Breast epithelium (tissue), 4 donors: Measurements from ENCODE around the gene TUBA1A. TPM values are rescaled to one million over a fixed set of nuclear protein-coding genes. Genes with fewer than 3 reads are reported as not detected.
"Not testable (repeated sequence)": the region's sequence is repeated elsewhere in the genome, so short reads cannot be mapped to it uniquely, and the experiment has no call there.

Experiments
- DNase-seq, 2 donors: peaks; one replicate each; pipeline ENCODE4 v3.0.0-alpha.2; 2019; ENCODE audit warnings: low spot score in 2 of 2
- H3K27ac ChIP-seq, 2 donors: fragments of 200-600 bp; sonication (generic) in 1 of 2; one replicate each; pipeline ENCODE4 v1.5.1; 2016 to 2019; ENCODE audit warnings: mild to moderate bottlenecking in 1 of 2
- H3K27me3 ChIP-seq, 2 donors: fragments of 200-600 bp; sonication (generic) in 1 of 2; one replicate each; pipeline versions ENCODE4 v1.5.1 to v1.6.0; 2017 to 2019; ENCODE audit warnings: control low read depth in 1 of 2, mild to moderate bottlenecking in 1 of 2
- H3K36me3 ChIP-seq: fragments of 200-600 bp; one replicate; pipeline ENCODE4 v1.5.1; 2019
- H3K4me1 ChIP-seq, 2 donors: fragments of 200-600 bp; sonication (generic); one replicate each; pipeline ENCODE4 v1.5.1; 2016 to 2019; ENCODE audit warnings: control low read depth in 1 of 2
- H3K4me3 ChIP-seq, 3 donors: fragments of 200-600 bp; sonication (generic); 1 replicate in 2 of 3; 2 replicates in 1 of 3; pipeline ENCODE4 v1.5.1; 2016 to 2019; ENCODE audit warnings: mild to moderate bottlenecking in 3 of 3, moderate library complexity in 2 of 3
- H3K9me3 ChIP-seq, 2 donors: fragments of 200-600 bp; sonication (generic) in 1 of 2; one replicate each; pipeline ENCODE4 v1.5.1; 2016 to 2019; ENCODE audit warnings: control low read depth in 1 of 2
- POLR2A ChIP-seq: fragments of 450-650 bp; IDR thresholded peaks from one replicate; pipeline ENCODE4 v1.6.1; 2016; ENCODE audit warnings: antibody characterized with exemption, mild to moderate bottlenecking, moderate library complexity
- POLR2AphosphoS5 ChIP-seq, 3 donors: sonication (generic); formaldehyde crosslinking; IDR thresholded peaks; one replicate each; pipeline ENCODE4 v1.6.1; 2017; ENCODE audit warnings: antibody characterized with exemption in 3 of 3
- intact Hi-C: fragments of 100-400 bp; cut with DNase I; formaldehyde crosslinking; loops from one replicate; pipeline ENCODE4 v1.15.1; 2023; ENCODE audit warnings: low total_unique reads
- total RNA-seq, 3 donors: library from RNA; depleted of rRNA; stranded (reverse); fragments of >200 nt; gene quantifications; one replicate each; pipeline ENCODE4 v1.1.0, GENCODE V29; 2016
- TF ChIP-seq, protein P1 (sequence below), 3 donors: fragments of 450-650 bp; IDR thresholded peaks; one replicate each; pipeline ENCODE4 v1.5.1; 2016 to 2017; ENCODE audit warnings: antibody characterized with exemption in 3 of 3, mild to moderate bottlenecking in 3 of 3, moderate library complexity in 3 of 3

Gene TUBA1A
- total RNA-seq, 3 donors from 2014 or later = 133 to 215 (median 150) TPM

GRCh38 chr12:49212572-49212971 lies 23.7 kb upstream of the TUBA1A start:
- no peak overlapping the region for H3K27ac ChIP-seq
- intact Hi-C loops = no loop called here
- no peaks in the 10 kb centered on the region for H3K27me3 ChIP-seq
- H3K36me3 ChIP-seq = no peaks in the 10 kb centered on the region
- TF ChIP-seq, protein P1, sequence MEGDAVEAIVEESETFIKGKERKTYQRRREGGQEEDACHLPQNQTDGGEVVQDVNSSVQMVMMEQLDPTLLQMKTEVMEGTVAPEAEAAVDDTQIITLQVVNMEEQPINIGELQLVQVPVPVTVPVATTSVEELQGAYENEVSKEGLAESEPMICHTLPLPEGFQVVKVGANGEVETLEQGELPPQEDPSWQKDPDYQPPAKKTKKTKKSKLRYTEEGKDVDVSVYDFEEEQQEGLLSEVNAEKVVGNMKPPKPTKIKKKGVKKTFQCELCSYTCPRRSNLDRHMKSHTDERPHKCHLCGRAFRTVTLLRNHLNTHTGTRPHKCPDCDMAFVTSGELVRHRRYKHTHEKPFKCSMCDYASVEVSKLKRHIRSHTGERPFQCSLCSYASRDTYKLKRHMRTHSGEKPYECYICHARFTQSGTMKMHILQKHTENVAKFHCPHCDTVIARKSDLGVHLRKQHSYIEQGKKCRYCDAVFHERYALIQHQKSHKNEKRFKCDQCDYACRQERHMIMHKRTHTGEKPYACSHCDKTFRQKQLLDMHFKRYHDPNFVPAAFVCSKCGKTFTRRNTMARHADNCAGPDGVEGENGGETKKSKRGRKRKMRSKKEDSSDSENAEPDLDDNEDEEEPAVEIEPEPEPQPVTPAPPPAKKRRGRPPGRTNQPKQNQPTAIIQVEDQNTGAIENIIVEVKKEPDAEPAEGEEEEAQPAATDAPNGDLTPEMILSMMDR (IDR thresholded peaks at IDR 0.05) = no peak
- H3K9me3 ChIP-seq = no peaks in the 10 kb centered on the region
- DNase-seq = no peak
- H3K4me1 ChIP-seq = peaks cover 0 to 5% of the 10 kb centered on the region in 2 donors
- no peak overlapping the region for H3K4me3 ChIP-seq

- intact Hi-C loops, H3K9me3 ChIP-seq, DNase-seq, H3K36me3 ChIP-seq, H3K27ac ChIP-seq, H3K4me3 ChIP-seq, H3K4me1 ChIP-seq, H3K27me3 ChIP-seq: not testable (repeated sequence)
Measured at GRCh38 chr12:49210703-49211102, 21.8 kb upstream of the TUBA1A start.

GRCh38 chr12:49208676-49209075 lies 19.8 kb upstream of the TUBA1A start:
- no peak overlapping the region for H3K27ac ChIP-seq
- H3K4me1 ChIP-seq = no peaks in the 10 kb centered on the region
- no peaks in the 10 kb centered on the region for H3K9me3 ChIP-seq
- H3K27me3 ChIP-seq = no peaks in the 10 kb centered on the region
- no peak for DNase-seq
- no peak overlapping the region for H3K4me3 ChIP-seq
- intact Hi-C loops = no loop called here
- no peak for TF ChIP-seq POLR2AphosphoS5 (IDR thresholded peaks at IDR 0.05)
- no peak for TF ChIP-seq POLR2A
- TF ChIP-seq, protein P1 (IDR thresholded peaks at IDR 0.05) = no peak
- H3K36me3 ChIP-seq = no peaks in the 10 kb centered on the region

- Histone ChIP-seq H3K9me3 (no peaks in the 10 kb centered on the region), H3K4me3 (no peak overlapping the region), H3K27ac (no peak overlapping the region), H3K4me1 (no peaks in the 10 kb centered on the region), H3K27me3 (no peaks in the 10 kb centered on the region), H3K36me3 (no peaks in the 10 kb centered on the region)
- no peak for DNase-seq
- TF ChIP-seq, protein P1 (IDR thresholded peaks at IDR 0.05) = no peak
- TF ChIP-seq POLR2A (no peak), POLR2AphosphoS5 (IDR thresholded peaks at IDR 0.05) (no peak)
- intact Hi-C loops = no loop called here
Measured at GRCh38 chr12:49208146-49208545, 19.3 kb upstream of the TUBA1A start.

DNA sequence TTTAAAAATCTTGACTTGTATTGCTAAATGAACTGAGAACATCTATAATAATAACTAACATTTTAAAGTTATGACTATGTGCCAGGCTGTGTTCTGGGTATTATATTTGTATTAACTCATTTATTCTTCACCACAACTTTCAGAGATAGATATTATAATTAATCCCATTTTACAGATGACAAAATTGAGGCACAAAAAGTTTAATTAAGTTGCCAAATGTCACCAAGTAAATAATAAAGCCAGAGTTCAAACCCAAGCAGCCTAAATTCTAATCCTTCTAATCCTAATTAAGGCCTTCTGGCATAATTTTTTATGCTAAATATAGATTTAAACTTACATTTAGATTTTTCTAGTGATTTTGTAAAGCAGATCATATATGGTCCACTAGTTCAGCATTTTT lies 17.5 kb upstream of the TUBA1A start:
- intact Hi-C loops = no loop called here

More for the DNA sequence above, 17.5 kb upstream of the TUBA1A start:
- no peaks in the 10 kb centered on the region for H3K9me3 ChIP-seq
- TF ChIP-seq POLR2AphosphoS5 (IDR thresholded peaks at IDR 0.05) = no peak
- TF ChIP-seq POLR2A = no peak
- TF ChIP-seq, protein P1 (IDR thresholded peaks at IDR 0.05) = no peak
- peaks cover 0 to 9% of the 10 kb centered on the region in 2 donors for H3K4me1 ChIP-seq
- H3K27me3 ChIP-seq = no peaks in the 10 kb centered on the region
- H3K36me3 ChIP-seq = no peaks in the 10 kb centered on the region
- H3K4me3 ChIP-seq = no peak overlapping the region
- no peak for DNase-seq
- no peak overlapping the region for H3K27ac ChIP-seq
